GM12875 (cell line): Measurements from ENCODE around the gene CXCR3.

Experiments used
- H3K4me3 ChIP-seq: one replicate; pipeline ENCODE4 v1.5.1; 2011; ENCODE audit warnings: low read depth, low read length, control low read depth
- TF ChIP-seq, protein P1 (sequence below): IDR thresholded peaks from 2 replicates; pipeline ENCODE4 v1.5.1; 2011; ENCODE audit warnings: low read depth, mild to moderate bottlenecking, control low read depth, inconsistent platforms, low read length, moderate library complexity, borderline replicate concordance; ENCODE audit not compliant: insufficient read depth

Gene CXCR3

DNA sequence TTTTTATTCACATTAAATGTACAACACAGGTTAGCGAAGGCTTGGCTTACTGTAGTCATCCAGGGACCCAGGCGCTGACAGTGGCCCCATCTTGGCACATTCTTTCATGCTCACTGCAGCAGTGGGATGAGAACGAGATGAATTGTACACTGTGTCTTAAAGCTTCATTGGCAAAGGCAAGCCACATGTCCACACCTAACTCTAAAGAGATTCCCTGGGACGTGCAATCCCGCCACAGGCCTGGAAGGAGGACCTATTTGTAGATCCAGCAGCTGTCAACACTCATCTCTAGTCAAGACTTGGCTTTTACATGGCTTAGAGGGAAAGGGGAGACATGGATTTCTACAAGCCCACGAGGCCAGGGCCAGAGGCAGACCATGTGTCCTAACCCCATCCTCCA, 16.1 kb upstream of the CXCR3 start:
- no peak overlapping the region for H3K4me3 ChIP-seq
- TF ChIP-seq, protein P1, sequence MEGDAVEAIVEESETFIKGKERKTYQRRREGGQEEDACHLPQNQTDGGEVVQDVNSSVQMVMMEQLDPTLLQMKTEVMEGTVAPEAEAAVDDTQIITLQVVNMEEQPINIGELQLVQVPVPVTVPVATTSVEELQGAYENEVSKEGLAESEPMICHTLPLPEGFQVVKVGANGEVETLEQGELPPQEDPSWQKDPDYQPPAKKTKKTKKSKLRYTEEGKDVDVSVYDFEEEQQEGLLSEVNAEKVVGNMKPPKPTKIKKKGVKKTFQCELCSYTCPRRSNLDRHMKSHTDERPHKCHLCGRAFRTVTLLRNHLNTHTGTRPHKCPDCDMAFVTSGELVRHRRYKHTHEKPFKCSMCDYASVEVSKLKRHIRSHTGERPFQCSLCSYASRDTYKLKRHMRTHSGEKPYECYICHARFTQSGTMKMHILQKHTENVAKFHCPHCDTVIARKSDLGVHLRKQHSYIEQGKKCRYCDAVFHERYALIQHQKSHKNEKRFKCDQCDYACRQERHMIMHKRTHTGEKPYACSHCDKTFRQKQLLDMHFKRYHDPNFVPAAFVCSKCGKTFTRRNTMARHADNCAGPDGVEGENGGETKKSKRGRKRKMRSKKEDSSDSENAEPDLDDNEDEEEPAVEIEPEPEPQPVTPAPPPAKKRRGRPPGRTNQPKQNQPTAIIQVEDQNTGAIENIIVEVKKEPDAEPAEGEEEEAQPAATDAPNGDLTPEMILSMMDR: no peak

DNA sequence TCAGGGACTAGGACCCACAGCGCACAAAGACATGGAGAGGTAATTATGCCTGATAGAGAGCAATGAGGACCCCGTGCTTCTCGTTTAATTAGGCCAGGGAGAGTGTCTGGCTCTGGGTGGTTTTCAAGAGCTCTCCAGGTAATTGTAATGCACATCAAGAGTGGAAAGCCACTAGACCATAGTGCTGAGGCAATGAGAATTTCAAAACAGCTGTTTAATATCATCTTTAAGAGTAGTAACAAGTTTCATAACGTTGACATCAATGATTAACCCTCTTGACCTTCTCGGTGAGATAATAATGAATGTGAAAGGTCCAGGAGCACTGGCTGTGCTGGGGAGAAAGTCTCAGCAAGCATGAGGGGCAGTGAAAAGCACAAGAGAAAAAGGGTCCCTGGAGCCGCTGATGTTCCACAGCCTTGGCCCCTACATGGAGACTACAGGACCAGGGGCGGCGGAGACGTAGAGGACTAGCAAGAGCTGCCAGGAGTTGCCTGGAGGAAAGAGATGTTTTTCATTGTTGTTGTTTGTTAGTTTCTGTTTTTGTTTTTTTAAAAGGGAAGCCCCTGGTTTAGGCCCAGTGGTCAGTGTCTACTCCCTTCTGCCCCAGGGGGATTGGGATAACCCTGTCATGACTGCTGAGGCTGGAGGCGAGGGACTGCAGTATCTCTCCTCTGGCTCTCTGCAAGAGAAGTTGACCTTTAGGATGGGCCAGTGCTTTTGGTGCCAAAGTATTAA, 14.8 kb upstream of the CXCR3 start:
- TF ChIP-seq, protein P1: no peak

GRCh38 chrX:71629467-71629866, 11.2 kb upstream of the CXCR3 start:
- no peak overlapping the region for H3K4me3 ChIP-seq

More for the DNA sequence above, 14.8 kb upstream of the CXCR3 start:
- no peak overlapping the region for H3K4me3 ChIP-seq

DNA sequence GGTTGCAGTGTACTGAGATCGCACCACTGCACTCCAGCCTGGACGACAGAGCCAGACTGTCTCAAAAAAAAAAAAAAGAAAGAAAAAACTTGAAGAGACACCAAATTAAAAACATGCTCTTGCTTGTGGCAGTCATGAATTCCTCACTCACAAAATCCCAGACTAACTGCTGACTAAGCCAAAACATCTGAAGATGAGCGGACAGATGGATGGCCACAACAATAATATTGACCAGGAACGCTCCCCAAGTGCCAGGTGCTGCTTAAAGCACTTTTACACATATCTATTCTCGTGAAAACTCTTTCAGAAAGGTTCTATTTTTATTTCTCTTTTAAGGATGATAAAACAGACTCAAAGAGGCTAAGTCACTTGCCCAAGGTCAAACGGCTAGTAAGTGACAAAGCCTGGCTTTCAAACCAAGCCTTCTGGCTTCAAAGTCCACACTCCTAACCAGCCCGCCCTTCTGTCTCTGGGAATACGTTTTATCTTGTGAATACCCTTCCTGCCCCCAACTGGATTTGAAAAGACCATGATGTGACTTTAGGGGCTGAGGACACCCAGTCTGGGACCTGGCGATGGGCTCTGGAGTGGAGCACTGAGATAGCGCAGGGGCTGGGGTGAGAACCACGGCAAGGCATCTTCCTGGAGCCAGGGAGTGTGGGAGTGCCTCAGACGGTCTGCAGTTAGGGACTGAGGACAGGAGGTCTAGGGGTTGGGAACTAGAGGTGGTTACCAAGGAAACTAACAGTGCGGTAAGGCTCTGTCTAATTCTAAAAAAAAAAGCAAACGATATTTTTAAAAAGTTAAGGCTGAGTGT, 9.5 kb upstream of the CXCR3 start:
- no peak overlapping the region for H3K4me3 ChIP-seq
- TF ChIP-seq, protein P1: no peak

More at GRCh38 chrX:71629467-71629866, 11.2 kb upstream of the CXCR3 start:
- TF ChIP-seq, protein P1: no peak

- TF ChIP-seq, protein P1: no peak
- no peak overlapping the region for H3K4me3 ChIP-seq
These were observed 8.3 kb upstream of the CXCR3 start for GRCh38 chrX:71626576-71626975.

GRCh38 chrX:71625471-71625870, 7.2 kb upstream of the CXCR3 start:
- TF ChIP-seq, protein P1: no peak
- H3K4me3 ChIP-seq: no peak overlapping the region
